Adrenal gland (tissue), 5 donors: Measurements from ENCODE around the gene MPL.

Experiments used
- POLR2A ChIP-seq, 2 donors: fragments of 450-650 bp; IDR thresholded peaks; one replicate each; pipeline ENCODE4 v1.6.1; 2017; ENCODE audit warnings: antibody characterized with exemption in 2 of 2, mild to moderate bottlenecking in 2 of 2, moderate library complexity in 1 of 2
- TF ChIP-seq, protein P1 (sequence below), 6 experiments: fragments of 450-650 bp in 4 of 6; fragments of 200-600 bp in 2 of 6; sonication (generic) in 1 of 6; IDR thresholded peaks; 1 replicate in 5 of 6; 2 replicates in 1 of 6; pipeline versions ENCODE4 v1.5.1 to v1.8.0; 2016 to 2021; ENCODE audit warnings: antibody characterized with exemption in 6 of 6, mild to moderate bottlenecking in 2 of 6, moderate library complexity in 1 of 6
- donor health status: DM: no; HTN: no; CAD: no.

DNA sequence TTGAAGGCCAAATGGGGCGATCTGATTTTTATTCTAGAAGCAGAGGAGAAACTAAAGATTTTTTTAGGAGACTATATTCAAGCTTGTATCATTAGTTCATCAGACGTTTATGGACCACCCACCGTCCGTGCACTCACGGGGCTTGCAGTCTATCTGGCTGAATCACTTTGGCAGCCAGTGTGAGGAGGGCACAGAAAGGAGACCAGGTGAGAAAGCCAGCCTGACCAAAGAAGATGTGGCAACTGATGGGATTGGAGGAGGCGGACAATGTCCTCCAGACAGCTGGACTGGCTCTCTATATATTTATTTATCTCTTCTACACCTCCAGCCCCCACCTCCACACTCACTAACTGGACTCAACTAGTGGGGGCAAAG lies 31.0 kb downstream of the MPL start:
- TF ChIP-seq, protein P1, sequence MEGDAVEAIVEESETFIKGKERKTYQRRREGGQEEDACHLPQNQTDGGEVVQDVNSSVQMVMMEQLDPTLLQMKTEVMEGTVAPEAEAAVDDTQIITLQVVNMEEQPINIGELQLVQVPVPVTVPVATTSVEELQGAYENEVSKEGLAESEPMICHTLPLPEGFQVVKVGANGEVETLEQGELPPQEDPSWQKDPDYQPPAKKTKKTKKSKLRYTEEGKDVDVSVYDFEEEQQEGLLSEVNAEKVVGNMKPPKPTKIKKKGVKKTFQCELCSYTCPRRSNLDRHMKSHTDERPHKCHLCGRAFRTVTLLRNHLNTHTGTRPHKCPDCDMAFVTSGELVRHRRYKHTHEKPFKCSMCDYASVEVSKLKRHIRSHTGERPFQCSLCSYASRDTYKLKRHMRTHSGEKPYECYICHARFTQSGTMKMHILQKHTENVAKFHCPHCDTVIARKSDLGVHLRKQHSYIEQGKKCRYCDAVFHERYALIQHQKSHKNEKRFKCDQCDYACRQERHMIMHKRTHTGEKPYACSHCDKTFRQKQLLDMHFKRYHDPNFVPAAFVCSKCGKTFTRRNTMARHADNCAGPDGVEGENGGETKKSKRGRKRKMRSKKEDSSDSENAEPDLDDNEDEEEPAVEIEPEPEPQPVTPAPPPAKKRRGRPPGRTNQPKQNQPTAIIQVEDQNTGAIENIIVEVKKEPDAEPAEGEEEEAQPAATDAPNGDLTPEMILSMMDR (IDR thresholded peaks at IDR 0.05), result no peak
- no peak for TF ChIP-seq POLR2A (IDR thresholded peaks at IDR 0.05)
